NT2/D1 (cell line): ENCODE results near the gene MX2.

Source experiments
- SUZ12 ChIP-seq: IDR thresholded peaks from 2 replicates; pipeline ENCODE4 v1.6.1; 2011; ENCODE audit not compliant: insufficient read length, insufficient read depth; ENCODE audit errors: extremely low read depth
- YY1 ChIP-seq: IDR thresholded peaks from 2 replicates; pipeline ENCODE4 v1.6.1; 2011; ENCODE audit not compliant: insufficient read length, insufficient read depth
- ZNF274 ChIP-seq: IDR thresholded peaks from 2 replicates; pipeline ENCODE4 v1.6.1; 2011; ENCODE audit warnings: mild to moderate bottlenecking, low read depth, low read length

DNA sequence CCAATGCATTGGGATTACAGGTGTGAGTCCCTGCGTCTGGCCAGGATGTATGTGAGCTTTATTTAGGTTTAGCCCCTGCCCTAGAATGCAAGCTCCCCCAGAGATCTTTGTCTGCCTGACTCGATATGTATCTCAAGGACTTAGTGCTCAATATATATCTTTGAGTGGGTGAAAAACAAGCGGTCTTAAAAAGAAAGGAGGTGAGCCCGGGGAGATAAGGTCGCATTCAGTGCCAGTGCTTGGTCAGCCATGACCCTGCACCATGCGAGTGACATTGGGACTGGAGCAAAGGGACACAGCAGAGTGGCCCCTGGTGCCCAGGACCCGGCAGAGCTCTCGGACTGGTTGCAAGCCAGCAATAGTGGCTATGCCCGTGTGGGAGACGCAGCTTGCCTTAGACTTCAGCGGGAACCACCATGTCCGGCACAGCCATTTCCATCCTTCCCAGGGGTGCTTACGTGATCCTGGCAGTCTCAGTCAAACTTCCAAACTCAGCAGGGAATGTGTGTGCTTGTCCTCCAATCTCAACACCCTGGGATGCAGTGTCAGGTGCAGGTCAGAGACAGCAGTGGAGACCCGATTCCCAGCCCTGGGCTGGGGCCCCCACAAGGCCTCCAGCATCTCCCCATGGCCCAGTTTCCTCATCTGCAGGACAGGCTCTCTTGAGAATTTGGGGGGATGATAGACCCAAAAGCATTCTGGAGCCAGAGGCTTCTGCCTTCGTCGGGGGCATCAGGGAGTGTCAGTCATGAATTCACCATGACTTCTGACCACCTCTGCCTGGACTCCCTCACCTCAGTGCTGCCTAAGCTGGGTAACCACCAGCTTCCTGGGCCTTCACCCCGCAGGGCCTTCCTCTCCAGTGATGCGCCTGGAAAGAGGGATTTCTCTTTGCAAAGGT lies 1.8 kb downstream of the MX2 start:
- TF ChIP-seq YY1 (no peak), ZNF274 (no peak), SUZ12 (no peak)
